Bone marrow (tissue), 2 donors: ENCODE results near the gene RAI14.
"Not testable (repeated sequence)": the region's sequence is repeated elsewhere in the genome, so short reads cannot be mapped to it uniquely, and the experiment has no call there.

ENCODE experiments used
- DNase-seq, 2 donors: peaks; one replicate each; lab custom pipeline; 2025; lab: John Stamatoyannopoulos, UW

Gene RAI14

GRCh38 chr5:34771076-34771475 is 114.9 kb downstream of the RAI14 start:
- no peak for DNase-seq

DNA sequence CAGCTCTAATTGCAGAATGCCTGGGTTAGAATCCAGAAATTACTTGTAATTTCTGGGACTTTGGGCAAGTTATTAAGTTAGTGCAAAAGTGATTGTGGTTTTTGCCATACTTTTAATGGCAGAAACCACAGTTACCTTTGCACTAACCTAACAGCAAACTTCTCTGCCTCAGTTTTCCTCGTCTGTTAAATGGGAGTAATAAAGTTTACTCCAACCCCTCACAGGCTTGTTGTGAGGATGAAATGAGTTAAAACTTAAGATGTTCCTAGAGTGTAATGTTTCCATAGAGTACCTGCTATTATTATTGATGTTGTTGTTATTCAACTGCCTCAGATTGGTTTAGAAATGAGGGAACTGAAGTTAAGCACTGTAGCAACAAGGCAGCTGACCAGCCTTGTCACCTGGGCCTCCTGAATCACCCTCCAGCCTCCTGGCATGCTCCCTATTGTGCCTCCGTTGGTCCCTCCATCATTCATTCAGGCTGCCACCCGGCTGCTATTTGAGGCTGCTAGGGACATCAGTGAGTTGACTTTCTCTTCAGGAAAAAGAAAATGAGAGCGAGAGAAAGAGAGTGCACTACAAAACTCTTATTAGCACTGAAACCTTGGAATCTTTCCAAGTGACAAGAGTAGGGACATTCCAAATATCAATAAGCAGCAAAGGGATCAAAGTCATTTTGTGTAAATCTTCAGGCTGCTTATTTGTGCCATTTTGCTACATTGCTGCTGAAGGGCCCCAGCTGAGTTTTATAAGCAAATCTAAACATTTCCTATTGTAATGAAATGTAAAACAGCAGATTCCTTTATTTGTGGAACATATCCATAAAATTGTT is 116.4 kb downstream of the RAI14 start:
- DNase-seq, result no peak

DNA sequence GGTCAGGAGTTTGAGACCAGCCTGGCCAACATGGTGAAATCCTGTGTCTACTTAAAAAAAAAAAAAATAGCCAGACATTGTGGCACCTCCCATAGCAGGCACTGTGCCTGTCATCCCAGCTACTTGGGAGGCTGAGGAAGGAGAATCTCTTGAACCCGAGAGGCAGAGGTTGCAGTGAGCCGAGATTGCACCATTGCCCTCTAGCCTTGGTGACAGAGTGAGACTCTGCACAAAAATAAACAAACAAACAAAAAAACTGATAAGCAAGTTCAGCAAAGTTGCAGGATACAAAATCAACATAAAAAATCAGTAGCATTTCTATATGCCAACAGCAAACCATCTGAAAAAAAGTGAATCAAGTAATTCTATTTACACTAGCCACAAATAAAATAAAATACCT is 118.0 kb downstream of the RAI14 start:
- DNase-seq, result no peak

- not testable (repeated sequence) for DNase-seq
Measured at GRCh38 chr5:34774678-34775077, 118.5 kb downstream of the RAI14 start.

DNA sequence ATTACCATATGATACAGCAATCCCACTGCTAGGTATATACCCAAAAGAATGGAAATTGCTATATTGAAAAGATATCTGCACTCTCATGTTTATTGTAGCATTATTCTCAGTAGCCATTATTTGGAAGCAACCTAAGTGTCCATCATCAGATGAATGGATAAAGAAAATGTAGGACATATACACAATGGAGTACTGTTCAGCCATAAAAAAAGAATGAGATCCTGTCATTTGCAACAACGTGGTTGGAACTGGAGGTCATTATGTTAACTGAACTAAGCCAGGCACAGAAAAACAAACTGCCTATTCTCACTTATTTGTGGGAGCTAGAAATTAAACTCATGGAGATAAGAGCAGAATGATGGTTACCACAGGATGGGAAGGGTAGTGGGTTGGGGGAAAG is 119.8 kb downstream of the RAI14 start:
- no peak for DNase-seq

- DNase-seq, result no peak
Measured at GRCh38 chr5:34778091-34778850, 122.1 kb downstream of the RAI14 start.

GRCh38 chr5:34783892-34784291 is 127.8 kb downstream of the RAI14 start:
- DNase-seq, result not testable (repeated sequence)

DNA sequence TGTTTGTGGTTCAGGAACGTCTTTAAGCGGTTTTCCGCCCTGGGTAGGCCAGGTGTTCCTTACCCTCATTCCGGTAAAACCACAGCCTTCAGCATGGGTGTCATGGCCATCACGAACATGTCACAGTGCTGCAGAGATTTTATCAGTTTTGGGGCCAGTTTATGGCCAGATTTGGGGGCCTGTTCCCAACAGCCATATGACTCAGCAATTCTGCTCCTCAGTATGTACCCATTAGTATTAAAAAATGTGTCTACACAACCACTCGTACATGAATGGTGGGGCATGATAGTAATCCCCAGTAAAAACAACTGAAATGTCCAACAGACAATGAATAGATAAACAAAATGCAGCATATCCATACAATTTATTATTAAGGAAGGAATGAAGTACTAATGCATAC is 130.9 kb downstream of the RAI14 start:
- no peak for DNase-seq

DNA sequence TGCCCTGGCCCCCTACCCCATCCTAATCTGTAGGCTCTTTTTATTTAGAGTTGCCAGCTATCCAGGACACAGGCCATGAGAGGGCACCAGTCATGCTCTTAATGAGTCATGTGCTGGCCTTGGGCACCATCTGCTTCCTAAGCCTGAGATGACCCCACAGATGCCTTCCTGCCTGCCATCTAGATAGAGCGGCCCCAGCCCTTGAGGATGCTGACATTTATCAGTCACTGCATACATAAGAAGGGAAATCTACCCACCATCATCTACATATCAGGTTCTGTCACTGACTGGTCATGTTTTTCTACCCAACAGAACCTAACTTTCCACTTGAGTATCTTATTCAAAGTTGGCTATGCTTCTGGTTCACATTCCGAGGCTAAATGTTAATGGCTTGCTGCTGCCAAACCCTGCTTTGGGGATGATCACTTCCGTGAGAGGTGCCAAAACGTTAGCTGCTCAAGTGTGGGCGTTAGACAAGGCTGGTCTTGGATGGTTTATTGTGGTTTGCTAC is 132.9 kb downstream of the RAI14 start:
- no peak for DNase-seq

GRCh38 chr5:34789639-34790038 is 133.5 kb downstream of the RAI14 start:
- no peak for DNase-seq

- no peak for DNase-seq
Measured at GRCh38 chr5:34790069-34790468, 133.9 kb downstream of the RAI14 start.

- DNase-seq, result no peak
Measured at GRCh38 chr5:34791761-34792244, 135.7 kb downstream of the RAI14 start.

DNA sequence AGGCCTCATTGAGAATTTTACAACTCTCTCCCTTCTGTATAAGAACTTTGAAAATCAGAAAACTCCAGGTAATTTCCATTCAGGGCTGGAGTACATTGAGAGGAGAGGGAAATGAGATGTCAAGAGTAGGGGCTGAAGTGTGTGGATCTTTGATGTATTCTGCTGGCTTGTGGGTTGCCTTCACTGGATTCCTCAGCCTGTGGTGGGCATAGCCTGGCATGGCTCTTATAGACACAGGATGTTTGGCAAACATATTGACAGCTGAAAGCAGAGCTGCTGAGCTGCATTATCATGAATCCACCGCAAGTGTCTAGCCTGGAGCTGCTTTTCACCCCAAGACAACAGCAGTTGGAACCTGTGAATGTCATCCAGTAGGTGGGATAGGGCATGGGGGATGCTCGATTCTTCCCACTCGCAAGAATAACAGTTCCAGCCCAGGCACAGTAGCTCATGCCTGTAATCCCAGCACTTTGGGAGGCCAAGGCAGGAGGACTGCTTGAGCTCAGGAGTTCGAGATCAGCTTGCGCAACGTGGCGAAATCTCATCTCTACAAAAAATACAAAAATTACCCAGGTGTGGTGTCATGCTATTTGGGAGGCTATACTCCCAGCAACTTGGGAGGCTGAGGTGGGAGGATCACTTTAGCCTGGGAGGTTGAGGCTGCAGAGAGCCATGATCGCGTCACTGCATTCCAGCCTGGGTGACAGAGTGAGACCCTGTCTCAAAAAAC is 146.9 kb downstream of the RAI14 start:
- no peak for DNase-seq

GRCh38 chr5:34803974-34804732 is 148.0 kb downstream of the RAI14 start:
- no peak for DNase-seq

DNA sequence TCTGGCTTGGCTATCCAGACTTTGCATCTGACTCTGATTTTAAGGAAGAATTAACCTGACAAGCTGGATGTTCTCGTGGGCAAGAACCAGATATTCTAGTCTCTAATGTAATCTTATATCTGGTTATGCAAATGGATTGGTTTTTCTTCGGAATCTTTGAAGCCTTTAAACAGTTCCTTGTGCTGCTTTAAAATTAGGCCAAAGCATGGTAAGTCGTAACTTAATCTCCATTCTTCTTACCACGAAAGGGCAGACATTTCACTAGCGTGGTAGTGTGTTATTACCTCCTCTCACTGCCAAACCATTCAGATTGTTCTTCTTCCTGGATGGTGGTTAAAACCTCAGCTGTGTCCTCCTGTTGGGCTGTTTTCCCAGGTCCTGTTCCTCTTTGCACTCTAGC is 148.8 kb downstream of the RAI14 start:
- no peak for DNase-seq

- DNase-seq, result no peak
Measured at GRCh38 chr5:34806532-34806931, 150.4 kb downstream of the RAI14 start.

- no peak for DNase-seq
Measured at GRCh38 chr5:34811706-34812105, 155.6 kb downstream of the RAI14 start.

- no peak for DNase-seq
Measured at GRCh38 chr5:34813509-34813908, 157.4 kb downstream of the RAI14 start.

GRCh38 chr5:34817558-34818351 is 161.6 kb downstream of the RAI14 start:
- DNase-seq, result no peak

DNA sequence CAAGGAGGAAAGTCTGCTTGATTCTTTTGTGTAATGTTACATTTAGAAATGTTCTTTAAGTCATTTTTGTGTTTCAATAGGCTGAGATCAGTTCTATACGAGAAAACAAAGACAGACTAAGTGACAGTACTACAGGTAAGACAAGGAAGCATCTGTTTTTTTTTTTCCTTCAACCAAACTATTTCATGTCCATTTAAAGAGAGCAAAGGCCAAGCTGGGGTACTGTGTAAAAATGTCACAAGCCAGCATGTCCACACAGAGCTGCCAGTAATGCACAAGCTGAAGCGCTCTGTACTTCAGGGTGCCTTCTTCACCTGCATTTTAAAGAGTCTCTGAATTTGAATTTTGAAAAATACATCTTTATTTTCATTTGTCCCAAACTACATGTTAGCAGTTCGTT is 162.6 kb downstream of the RAI14 start:
- no peak for DNase-seq

DNA sequence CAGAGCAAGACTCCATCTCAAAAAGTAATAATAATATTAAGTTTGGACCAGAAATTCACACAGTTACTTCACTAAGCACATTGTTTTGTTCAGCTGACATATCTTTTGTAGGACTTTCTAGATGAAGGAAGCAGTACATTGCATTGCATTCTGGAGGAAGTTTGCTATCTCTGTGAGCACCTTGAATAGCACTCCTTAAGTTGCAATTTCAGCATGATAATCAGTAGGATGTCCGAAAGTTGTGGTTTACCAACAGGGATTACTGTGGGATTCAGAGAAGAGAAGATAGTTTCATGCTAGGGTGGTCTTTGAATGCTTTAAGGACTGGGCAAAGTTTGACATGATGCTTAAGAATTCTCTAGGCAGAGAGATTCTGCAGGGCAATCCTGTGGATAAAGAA is 164.5 kb downstream of the RAI14 start:
- DNase-seq, result no peak
